H1 (cell line): ENCODE data around the gene MGMT. TPM values are rescaled to one million over a fixed set of nuclear protein-coding genes. Genes with fewer than 3 reads are reported as not detected.

Experiments used
- CTCF ChIA-PET: fragments of 300-600 bp; sonication (Branson Sonifier 250); formaldehyde crosslinking; loops from one replicate; lab custom pipeline; 2021; ENCODE audit not compliant: partially characterized antibody; lab: Charles Lee
- POLR2A ChIA-PET: fragments of 300-600 bp; sonication (Branson Sonifier 250); formaldehyde crosslinking; loops from one replicate; lab custom pipeline; 2021; ENCODE audit warnings: inconsistent platforms; ENCODE audit not compliant: partially characterized antibody; lab: Charles Lee
- DNase-seq, 2 experiments: peaks; one replicate each; pipeline versions ENCODE4 v3.0.0 to v3.0.0-alpha.2; 2010 to 2022; ENCODE audit warnings: low spot score in 2 of 2, low read depth in 1 of 2, mixed read lengths in 1 of 2
- FAIRE-seq: peaks from 2 replicates; lab custom pipeline; 2011; peaks lifted over from hg19 to GRCh38; lab: Jason Lieb, UNC
- H2AFZ ChIP-seq: 2 replicates; pipeline ENCODE4 v1.8.1; 2012; ENCODE audit warnings: low read length, inconsistent platforms
- H2AK5ac ChIP-seq: 2 replicates; pipeline ENCODE4 v1.6.1; 2013; ENCODE audit warnings: low read depth, low read length
- H2BK120ac ChIP-seq: replicated peaks from 2 replicates; pipeline ENCODE3; 2013; ENCODE audit warnings: low read depth, low read length, inconsistent platforms
- H2BK12ac ChIP-seq: 2 replicates; pipeline ENCODE4 v1.6.1; 2013; ENCODE audit warnings: low read depth, low read length
- H2BK15ac ChIP-seq: 2 replicates; pipeline ENCODE4 v1.6.1; 2013; ENCODE audit warnings: low read length
- H2BK20ac ChIP-seq: 2 replicates; pipeline ENCODE4 v1.6.1; 2013; ENCODE audit warnings: low read length
- H2BK5ac ChIP-seq: 2 replicates; pipeline ENCODE4 v1.6.1; 2013; ENCODE audit warnings: low read depth, low read length
- H3K14ac ChIP-seq: 2 replicates; pipeline ENCODE4 v1.6.1; 2013; ENCODE audit warnings: inconsistent platforms; ENCODE audit not compliant: insufficient read length
- H3K18ac ChIP-seq: 2 replicates; pipeline ENCODE4 v1.6.1; 2013; ENCODE audit warnings: low read length; ENCODE audit errors: extremely low read depth
- H3K23ac ChIP-seq: 2 replicates; pipeline ENCODE4 v1.6.1; 2013; ENCODE audit warnings: inconsistent platforms; ENCODE audit not compliant: insufficient read length
- H3K23me2 ChIP-seq: 2 replicates; pipeline ENCODE4 v1.6.1; 2013; ENCODE audit warnings: low read depth, low read length
- H3K27ac ChIP-seq: 2 replicates; pipeline ENCODE4 v1.6.1; 2011; ENCODE audit warnings: low read depth, low read length, inconsistent platforms
- H3K27me3 ChIP-seq, 4 experiments: replicated peaks in 1 of 4; 1 replicate in 1 of 4; 2 replicates in 3 of 4; pipeline versions ENCODE4 v1.6.1 to v1.8.1; 2011 to 2013; ENCODE audit warnings: low read length in 3 of 4, mild to moderate bottlenecking in 3 of 4, inconsistent platforms in 2 of 4, mixed read lengths in 2 of 4, moderate library complexity in 1 of 4; ENCODE audit not compliant: control insufficient read depth in 3 of 4, insufficient read depth in 3 of 4; ENCODE audit errors: extremely low read depth in 1 of 4
- H3K36me3 ChIP-seq, 4 experiments: 2 replicates each; pipeline versions ENCODE4 v1.6.1 to v1.8.1; 2011 to 2013; ENCODE audit warnings: mild to moderate bottlenecking in 4 of 4, low read length in 3 of 4, moderate library complexity in 2 of 4, control low read depth in 1 of 4, inconsistent platforms in 1 of 4; ENCODE audit not compliant: insufficient read depth in 4 of 4, control insufficient read depth in 2 of 4
- H3K4ac ChIP-seq: replicated peaks from 2 replicates; pipeline ENCODE3; 2013; ENCODE audit warnings: low read length, low read depth, mixed read lengths, inconsistent platforms; ENCODE audit not compliant: insufficient read length
- H3K4me1 ChIP-seq, 4 experiments: replicated peaks in 1 of 4; 1 replicate in 1 of 4; 2 replicates in 3 of 4; pipeline versions ENCODE4 v1.6.1 to v1.8.1; 2011 to 2013; ENCODE audit warnings: low read length in 3 of 4, inconsistent platforms in 2 of 4, mixed read lengths in 1 of 4; ENCODE audit not compliant: insufficient read depth in 4 of 4, control insufficient read depth in 3 of 4
- H3K4me2 ChIP-seq, 2 experiments: 2 replicates each; pipeline versions ENCODE4 v1.6.1 to v1.8.1; 2011 to 2013; ENCODE audit warnings: low read depth in 2 of 2, low read length in 2 of 2, control low read depth in 1 of 2, inconsistent platforms in 1 of 2, mild to moderate bottlenecking in 1 of 2; ENCODE audit not compliant: insufficient read depth in 1 of 2
- H3K4me3 ChIP-seq, 4 experiments: fragments of 200-600, 300-600 bp in 1 of 4; sonication (generic), shearing (Covaris generic), sonication (Bioruptor Twin) in 1 of 4; 2 replicates each; pipeline versions ENCODE4 v1.5.1 to v1.8.1; 2011 to 2016; ENCODE audit warnings: low read length in 4 of 4, low read depth in 3 of 4, control low read depth in 2 of 4, inconsistent platforms in 2 of 4, mild to moderate bottlenecking in 2 of 4, mixed read lengths in 1 of 4, moderate library complexity in 1 of 4; ENCODE audit not compliant: insufficient read depth in 2 of 4; ENCODE audit errors: extremely low read depth in 1 of 4
- H3K56ac ChIP-seq: replicated peaks from 2 replicates; pipeline ENCODE3; 2013; ENCODE audit warnings: low read depth, mild to moderate bottlenecking, mixed read lengths, low read length, inconsistent platforms; ENCODE audit not compliant: insufficient read length
- H3K79me1 ChIP-seq: 2 replicates; pipeline ENCODE4 v1.6.1; 2013; ENCODE audit warnings: low read depth, low read length, control low read depth
- H3K79me2 ChIP-seq, 2 experiments: 2 replicates each; pipeline versions ENCODE4 v1.6.1 to v1.8.1; 2012 to 2013; ENCODE audit warnings: low read length in 2 of 2, mild to moderate bottlenecking in 2 of 2, inconsistent platforms in 1 of 2; ENCODE audit not compliant: insufficient read depth in 2 of 2, control insufficient read depth in 1 of 2
- H3K9ac ChIP-seq, 4 experiments: replicated peaks in 1 of 4; 1 replicate in 1 of 4; 2 replicates in 3 of 4; pipeline versions ENCODE4 v1.6.1 to v1.8.1; 2011 to 2013; ENCODE audit warnings: low read depth in 3 of 4, low read length in 3 of 4, control low read depth in 2 of 4, mild to moderate bottlenecking in 2 of 4, moderate library complexity in 2 of 4, inconsistent platforms in 1 of 4; ENCODE audit errors: extremely low read depth in 1 of 4
- H3K9me3 ChIP-seq, 2 experiments: 2 replicates each; pipeline versions ENCODE4 v1.6.1 to v1.8.1; 2012 to 2013; ENCODE audit warnings: mild to moderate bottlenecking in 2 of 2, moderate library complexity in 2 of 2, control low read depth in 1 of 2, inconsistent platforms in 1 of 2, low read depth in 1 of 2, low read length in 1 of 2, mixed read lengths in 1 of 2; ENCODE audit not compliant: insufficient read depth in 2 of 2
- H4K20me1 ChIP-seq, 2 experiments: replicated peaks in 1 of 2; 2 replicates each; pipeline versions ENCODE3 to v1.8.1; 2011 to 2013; ENCODE audit warnings: inconsistent platforms in 2 of 2, low read length in 2 of 2, mild to moderate bottlenecking in 1 of 2; ENCODE audit not compliant: insufficient read depth in 2 of 2, control insufficient read depth in 1 of 2
- H4K5ac ChIP-seq: 2 replicates; pipeline ENCODE4 v1.6.1; 2013; ENCODE audit warnings: low read length, low read depth, mixed read lengths, inconsistent platforms; ENCODE audit not compliant: insufficient read length
- H4K8ac ChIP-seq: 2 replicates; pipeline ENCODE4 v1.8.0; 2013; ENCODE audit warnings: mild to moderate bottlenecking, moderate library complexity, low read length, inconsistent platforms; ENCODE audit not compliant: insufficient read depth; ENCODE audit errors: extremely low read depth
- H4K91ac ChIP-seq: replicated peaks from 2 replicates; pipeline ENCODE3; 2013; ENCODE audit warnings: low read length, mixed read lengths, inconsistent platforms; ENCODE audit not compliant: insufficient read length
- RAD21 ChIP-seq, 2 experiments: IDR thresholded peaks in 1 of 2; conservative IDR thresholded peaks in 1 of 2; 2 replicates each; pipeline ENCODE4 v1.6.1; 2011; ENCODE audit warnings: low read depth in 2 of 2, low read length in 2 of 2, improper control_type of control experiment in 1 of 2, inconsistent platforms in 1 of 2, mild to moderate bottlenecking in 1 of 2, moderate library complexity in 1 of 2
- RBBP5 ChIP-seq: IDR thresholded peaks from 2 replicates; pipeline ENCODE4 v1.7.1; 2012; ENCODE audit warnings: low read depth, mild to moderate bottlenecking, inconsistent platforms, low read length, moderate library complexity, borderline replicate concordance
- SUZ12 ChIP-seq: fragments of 200-600 bp; sonication (generic); IDR thresholded peaks from 2 replicates; pipeline ENCODE4 v1.6.1; 2012; ENCODE audit warnings: mild to moderate bottlenecking, inconsistent platforms, low read length, moderate library complexity, mixed read lengths
- WGBS, 2 experiments: shearing (Covaris generic) in 1 of 2; methylation state at CpG; one replicate each; pipeline versions ENCODE4 v1.1.6 to v1.1.7; 2013 to 2015; ENCODE audit warnings: low lambda C conversion rate in 2 of 2, mixed read lengths in 2 of 2, inconsistent platforms in 1 of 2, low coverage in 1 of 2, missing lambda C conversion rate in 1 of 2; ENCODE audit not compliant: insufficient replicate concordance in 2 of 2, insufficient coverage in 1 of 2, insufficient read length in 1 of 2; ENCODE audit errors: extremely low coverage in 1 of 2, missing lambda C conversion rate in 1 of 2; 5-methylcytosine and 5-hydroxymethylcytosine counted together
- polyA plus RNA-seq, 7 experiments: library from polyadenylated mRNA; depleted of rRNA in 3 of 7; stranded (reverse) in 5 of 7; unstranded in 2 of 7; fragments of >200 nt in 5 of 7; fragments of 200-250 nt in 2 of 7; gene quantifications; 1 replicate in 5 of 7; 2 replicates in 1 of 7; 4 replicates in 1 of 7; pipeline versions ENCODE4 v1.2.1 to v1.2.3, GENCODE V29; 2011 to 2013; ENCODE audit warnings: missing spikeins in 2 of 7, mixed read lengths in 2 of 7
- total RNA-seq: library from RNA; stranded (reverse); fragmentation: NEBNext Ultra II Directional; extraction: Animal tissue kit (Norgen Biotek cat#: 25700); gene quantifications from 2 replicates; pipeline ENCODE4 v1.2.1, GENCODE V29; 2021
- TF ChIP-seq, protein P1 (sequence below): IDR thresholded peaks from 2 replicates; pipeline ENCODE4 v1.6.1; 2012; ENCODE audit warnings: low read length, inconsistent platforms

MGMT gene
- total and polyA plus RNA-seq, 2 of the 8 experiments (the other 6 are each of a cell fraction or from before 2014, with no cell fraction given) = 9.9 to 10.7 TPM

DNA sequence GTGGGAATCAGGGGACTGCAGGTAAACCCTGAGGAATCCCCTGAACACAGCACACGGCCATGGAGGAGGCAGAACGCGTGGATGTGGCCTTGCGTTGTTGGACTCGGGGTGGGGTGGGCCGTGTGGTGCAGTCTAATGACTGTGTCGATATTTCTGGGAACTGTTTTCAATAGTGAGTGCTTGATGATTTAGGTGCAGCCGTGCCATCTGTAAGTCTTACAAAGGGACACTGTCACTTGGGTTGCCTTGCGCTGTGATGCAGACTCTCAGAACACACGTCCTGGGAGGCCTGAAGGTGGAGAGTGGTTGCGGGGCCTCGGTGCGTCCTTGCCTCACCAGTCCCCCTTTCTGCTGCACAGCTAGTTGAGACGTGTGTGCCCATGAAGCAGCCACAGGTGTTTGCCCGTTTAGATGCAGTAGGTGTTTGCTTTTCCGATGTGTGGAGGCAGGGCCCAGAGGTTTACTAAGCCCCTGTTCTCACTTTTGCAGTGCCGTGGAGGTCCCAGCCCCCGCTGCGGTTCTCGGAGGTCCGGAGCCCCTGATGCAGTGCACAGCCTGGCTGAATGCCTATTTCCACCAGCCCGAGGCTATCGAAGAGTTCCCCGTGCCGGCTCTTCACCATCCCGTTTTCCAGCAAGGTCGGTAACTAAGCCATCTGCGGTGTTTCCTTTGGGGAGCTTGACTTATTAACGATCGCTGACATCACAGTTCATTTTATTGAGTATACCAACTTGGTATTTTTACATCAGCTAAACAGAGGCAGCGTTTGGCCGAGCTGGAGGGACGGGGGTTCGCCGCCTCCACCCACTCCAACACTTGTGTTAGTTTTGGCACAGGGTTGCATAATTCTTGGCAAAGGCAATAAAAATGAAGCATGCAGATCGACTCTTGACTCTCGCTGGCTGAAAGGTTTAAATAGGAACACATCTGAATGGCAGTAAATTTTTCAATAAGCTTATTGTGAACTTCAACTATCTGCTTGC lies 240.7 kb downstream of the MGMT start:
- CTCF ChIA-PET = interaction anchor here (0.6 to 1.4 kb wide), 3 partner anchors 49 to 376 kb away, joined by 3 to 6 read pairs (median 3); no protein-coding TSS in a partner anchor
- WGBS, 2 experiments = 91% methylated on average over 37 of the region's 37 CpGs; no CpG with 5 or more reads in 1 of the 2 experiments
- H3K79me2 ChIP-seq = no peaks in the 10 kb centered on the region
- TF ChIP-seq RAD21 (IDR thresholded peaks at IDR 0.05 in 1 of 2, conservative IDR thresholded peaks at IDR 0.05 in 1 of 2; ENCODE audit: low read depth in 2 of 2, low read length in 2 of 2) (no peak), SUZ12 (no peak), RBBP5 (no peak)
- TF ChIP-seq, protein P1, sequence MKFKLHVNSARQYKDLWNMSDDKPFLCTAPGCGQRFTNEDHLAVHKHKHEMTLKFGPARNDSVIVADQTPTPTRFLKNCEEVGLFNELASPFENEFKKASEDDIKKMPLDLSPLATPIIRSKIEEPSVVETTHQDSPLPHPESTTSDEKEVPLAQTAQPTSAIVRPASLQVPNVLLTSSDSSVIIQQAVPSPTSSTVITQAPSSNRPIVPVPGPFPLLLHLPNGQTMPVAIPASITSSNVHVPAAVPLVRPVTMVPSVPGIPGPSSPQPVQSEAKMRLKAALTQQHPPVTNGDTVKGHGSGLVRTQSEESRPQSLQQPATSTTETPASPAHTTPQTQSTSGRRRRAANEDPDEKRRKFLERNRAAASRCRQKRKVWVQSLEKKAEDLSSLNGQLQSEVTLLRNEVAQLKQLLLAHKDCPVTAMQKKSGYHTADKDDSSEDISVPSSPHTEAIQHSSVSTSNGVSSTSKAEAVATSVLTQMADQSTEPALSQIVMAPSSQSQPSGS = no peak

More for the DNA sequence above, 240.7 kb downstream of the MGMT start:
- peaks cover 0 to 10% (median under 1%) of the 10 kb centered on the region in 4 experiments; a peak in 3 of 7 replicates for H3K4me1 ChIP-seq
- no peak overlapping the region; the same call in 1 of the 2 replicates for H2AK5ac ChIP-seq
- H3K18ac ChIP-seq = no peak overlapping the region
- H2BK15ac ChIP-seq = no peak overlapping the region
- no peak overlapping the region for H2BK5ac ChIP-seq
- no peak overlapping the region for H4K5ac ChIP-seq
- H3K14ac ChIP-seq = no peak overlapping the region
- H2AFZ ChIP-seq = no peak overlapping the region
- H3K4me2 ChIP-seq = no peak overlapping the region
- H3K9me3 ChIP-seq = no peaks in the 10 kb centered on the region
- H3K4me3 ChIP-seq = no peak overlapping the region
- no peak for FAIRE-seq
- H3K23ac ChIP-seq = no peak overlapping the region
- no peak overlapping the region for H2BK20ac ChIP-seq
- H4K8ac ChIP-seq = peak overlapping the region; percentile 62; the same call in 1 of the 2 replicates
- peak overlapping the region; percentile 37 for H4K91ac ChIP-seq
- H3K9ac ChIP-seq = no peak overlapping the region; a peak in 1 of 7 replicates
- H3K27me3 ChIP-seq = no peaks in the 10 kb centered on the region
- H2BK12ac ChIP-seq = no peak overlapping the region
- no peak for DNase-seq
- POLR2A ChIA-PET = no interaction called here
- H2BK120ac ChIP-seq = peak overlapping the region; percentile 69
- no peak overlapping the region for H3K27ac ChIP-seq
- H3K4ac ChIP-seq = peak overlapping the region; percentile 8
- no peaks in the 10 kb centered on the region for H3K79me1 ChIP-seq
- H4K20me1 ChIP-seq = no peaks in the 10 kb centered on the region
- H3K23me2 ChIP-seq = no peaks in the 10 kb centered on the region
- H3K36me3 ChIP-seq = no peaks in the 10 kb centered on the region
- peak overlapping the region; percentile 7 for H3K56ac ChIP-seq
